Tibial nerve (tissue), 4 donors: ENCODE measurements around the gene TMPRSS6.

Source experiments
- CTCF ChIP-seq, 5 experiments: fragments of 200-600 bp in 3 of 5; fragments of 450-650 bp in 2 of 5; sonication (generic) in 3 of 5; IDR thresholded peaks; one replicate each; pipeline ENCODE4 v1.5.1; 2016 to 2019; ENCODE audit warnings: antibody characterized with exemption in 5 of 5, mild to moderate bottlenecking in 3 of 5, moderate library complexity in 2 of 5
- EP300 ChIP-seq, 2 donors: sonication (generic); formaldehyde crosslinking; IDR thresholded peaks; one replicate each; pipeline ENCODE4 v1.6.1; 2017; ENCODE audit warnings: antibody characterized with exemption in 2 of 2, mild to moderate bottlenecking in 1 of 2
- POLR2A ChIP-seq, 2 donors: fragments of 450-650 bp; IDR thresholded peaks; one replicate each; pipeline ENCODE4 v1.6.1; 2017; ENCODE audit warnings: antibody characterized with exemption in 2 of 2, mild to moderate bottlenecking in 2 of 2, moderate library complexity in 2 of 2

GRCh38 chr22:37156686-37157435 lies 47.3 kb upstream of the TMPRSS6 start:
- TF ChIP-seq EP300 (IDR thresholded peaks at IDR 0.05) (no peak), CTCF (IDR thresholded peaks at IDR 0.05) (no peak), POLR2A (IDR thresholded peaks at IDR 0.05) (no peak)
